ENCODE results near the gene COPS3. TPM values are rescaled to one million over a fixed set of nuclear protein-coding genes. Genes with fewer than 3 reads are reported as not detected.

The COPS3 gene
- total RNA-seq, 1 donor from 2014 or later: 103 TPM

Other genes with a start within 250 kb of the COPS3 start
- 108 and 164 TPM in 2 replicates for gene MPRIP, start 238.8 kb downstream of the COPS3 start, total RNA-seq
- 2.3 and 2.4 TPM in 2 replicates for gene PLD6, start 74.9 kb downstream of the COPS3 start, total RNA-seq
- 40.3 and 42.0 TPM in 2 replicates for gene FLCN, start 44.1 kb downstream of the COPS3 start, total RNA-seq
- 0.63 and 2.6 TPM in 2 replicates for gene NT5M, start 22.1 kb upstream of the COPS3 start, total RNA-seq
- gene MED9, start 195.8 kb upstream of the COPS3 start, total RNA-seq: 10.9 and 14.6 TPM in 2 replicates
- 9.2 and 14.7 TPM in 2 replicates for gene RASD1, start 215.1 kb upstream of the COPS3 start, total RNA-seq